Inflammatory macrophage treated with lipopolysaccharide for 1 hour (primary cell): ENCODE data around the gene RLIM.

Experiments used
- DNase-seq, 2 donors: peaks; one replicate each; pipeline ENCODE4 v3.0.0-alpha.2; 2020 to 2022

RLIM gene

DNA sequence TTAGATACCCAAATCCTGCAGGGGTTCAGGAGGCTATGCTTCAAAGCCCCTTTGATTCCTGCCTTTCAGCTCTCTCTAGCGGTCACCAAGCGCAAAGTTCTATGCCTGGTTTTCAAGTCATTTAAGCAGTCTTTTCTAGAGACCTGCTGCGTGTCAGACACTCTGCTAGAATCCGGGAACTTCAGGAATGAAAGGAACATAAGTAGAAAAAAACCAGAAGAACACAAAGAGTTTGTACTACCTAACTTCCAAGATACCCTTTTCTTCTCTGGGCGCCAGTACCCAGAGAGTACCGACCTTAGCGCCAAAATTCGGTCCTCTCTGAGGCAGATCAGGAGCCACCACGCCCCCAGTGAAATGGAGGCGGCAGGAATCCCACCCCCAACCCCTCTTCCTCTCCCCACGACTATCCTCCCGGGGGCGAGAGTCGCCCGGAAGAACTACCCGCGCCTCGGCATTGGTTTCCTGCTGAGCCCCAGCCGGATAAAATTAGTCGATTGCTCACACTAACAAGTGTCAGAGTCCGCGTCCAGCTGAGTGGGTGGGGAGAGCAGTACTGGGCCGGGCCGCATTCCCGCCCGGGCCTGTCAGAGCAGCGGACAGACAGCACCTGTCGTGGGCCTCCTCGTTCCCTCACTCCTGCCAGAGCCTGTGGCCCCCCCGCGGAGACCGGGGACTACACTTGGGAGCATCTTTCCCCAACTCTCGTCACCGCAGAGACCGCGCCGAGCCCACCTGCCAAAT lies 78.8 kb downstream of the RLIM start:
- DNase-seq = peak; percentile 58 to 75
